HG03097 (cell line): ENCODE measurements around the gene KCNG4.

ENCODE experiments used
- ATAC-seq: cut with Tn5 transposase; IDR thresholded peaks from one replicate; pipeline ENCODE4 v1.9.1; 2021; ENCODE audit not compliant: unreplicated experiment, low FRiP score

KCNG4 gene

DNA sequence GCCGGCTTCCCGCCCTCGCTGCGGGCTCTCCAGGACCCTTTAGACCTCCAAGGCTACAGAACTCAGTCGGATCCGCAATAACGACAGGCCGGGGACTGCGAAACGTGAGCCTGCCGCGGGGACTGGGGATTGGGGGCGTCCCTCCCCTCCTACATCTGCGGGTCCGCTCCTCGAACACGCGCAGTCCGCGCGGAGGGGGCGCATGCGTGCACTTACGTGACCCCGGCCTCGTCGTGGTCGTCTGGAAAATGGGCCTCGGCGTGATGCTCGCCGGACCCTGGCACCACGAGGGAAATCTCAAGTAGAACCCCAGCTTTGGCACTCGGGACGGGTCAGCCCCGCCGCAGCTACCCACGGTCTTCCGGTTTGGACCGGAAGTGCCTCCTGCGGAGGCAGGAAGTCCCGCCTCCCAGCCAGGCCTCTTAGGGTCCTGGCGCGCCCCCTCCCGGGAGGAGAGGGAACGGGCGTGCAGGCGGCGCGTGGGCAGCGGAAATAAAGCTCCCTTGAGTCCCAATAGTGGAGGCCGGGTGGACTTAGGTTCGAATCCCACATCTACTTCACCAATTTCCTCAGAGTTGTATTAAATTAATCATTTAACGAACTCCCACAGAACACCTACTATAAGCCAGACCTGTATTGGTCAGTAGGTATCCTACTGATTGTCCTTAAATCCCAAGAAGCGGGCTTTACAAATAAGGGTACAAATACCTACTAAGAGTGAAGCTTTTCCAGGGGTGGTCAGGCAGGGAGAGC is 53.0 kb downstream of the KCNG4 start, which contains the start of gene TAF1C:
TAF1C (minus strand) TSS at position 373 of the 753 bp plus-strand sequence. CDS start 2,069 bp downstream, outside the sequence.
- peak; percentile 94 for ATAC-seq

DNA sequence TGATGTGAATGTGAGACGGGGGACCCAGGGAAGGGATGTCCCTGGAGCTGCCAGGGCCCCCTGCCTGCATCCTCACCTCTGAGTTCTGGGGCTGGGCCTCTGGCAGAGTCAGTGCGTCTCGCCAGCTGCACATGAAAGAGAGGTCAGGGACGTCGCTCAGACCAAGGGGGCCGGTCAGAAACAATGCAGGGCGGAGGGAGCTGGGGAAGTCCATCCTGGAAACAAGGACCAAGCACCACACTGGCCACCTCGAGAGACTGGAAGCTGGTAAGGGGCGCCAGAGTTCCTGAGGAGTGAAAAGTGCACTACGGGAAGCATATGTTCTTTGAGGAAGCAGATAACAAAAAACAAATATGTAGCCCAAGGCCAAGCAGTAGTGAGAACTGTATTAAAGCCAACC is 55.0 kb downstream of the KCNG4 start:
- ATAC-seq = no peak

DNA sequence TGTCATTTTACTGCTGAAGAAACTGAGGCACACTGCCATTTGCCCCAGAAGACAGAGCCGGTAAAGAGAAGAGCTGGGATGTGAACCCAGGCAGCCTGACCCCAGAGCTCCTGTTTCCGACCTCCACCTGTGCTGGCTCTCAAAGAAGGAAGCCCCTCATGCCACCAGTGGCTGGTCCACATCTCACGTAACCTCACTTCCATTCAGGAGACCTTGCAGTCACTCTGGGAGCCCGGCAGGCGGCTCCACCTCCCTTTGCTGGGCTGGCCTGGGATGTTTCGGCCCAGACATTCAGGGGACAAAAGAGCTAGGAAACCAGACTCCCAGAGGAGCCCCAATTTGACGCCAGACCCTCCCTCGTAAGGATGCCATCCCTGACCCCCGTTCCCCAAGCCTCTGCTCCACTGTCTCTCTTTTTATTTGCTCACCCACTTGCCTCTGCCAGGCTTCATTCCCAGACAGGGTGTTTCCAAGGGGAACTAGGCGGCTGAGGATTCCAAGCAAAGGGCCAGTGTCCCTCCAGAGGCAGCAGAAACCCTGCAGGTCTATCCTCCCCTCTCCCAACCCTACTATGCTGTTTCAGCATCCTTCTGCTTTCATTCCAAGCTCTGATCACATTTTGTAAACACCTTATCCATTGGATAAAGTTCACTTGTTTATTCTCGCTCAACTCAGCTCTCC is 55.8 kb downstream of the KCNG4 start:
- ATAC-seq = no peak

DNA sequence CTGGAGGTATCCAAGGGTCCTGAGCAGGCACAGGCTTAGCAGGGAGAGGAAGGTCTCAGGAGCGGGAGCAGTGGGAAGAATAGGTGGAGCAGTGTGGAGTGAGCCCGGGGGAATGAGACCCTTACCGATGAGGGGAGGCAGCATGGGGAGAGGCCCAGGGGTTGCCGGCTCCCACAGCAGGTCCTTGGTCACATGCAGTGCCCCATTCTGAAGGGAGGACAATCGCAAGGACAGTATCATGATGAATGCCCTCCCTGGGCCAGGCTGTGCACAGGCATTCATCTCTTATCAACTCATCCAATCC is 56.3 kb downstream of the KCNG4 start:
- no peak for ATAC-seq

DNA sequence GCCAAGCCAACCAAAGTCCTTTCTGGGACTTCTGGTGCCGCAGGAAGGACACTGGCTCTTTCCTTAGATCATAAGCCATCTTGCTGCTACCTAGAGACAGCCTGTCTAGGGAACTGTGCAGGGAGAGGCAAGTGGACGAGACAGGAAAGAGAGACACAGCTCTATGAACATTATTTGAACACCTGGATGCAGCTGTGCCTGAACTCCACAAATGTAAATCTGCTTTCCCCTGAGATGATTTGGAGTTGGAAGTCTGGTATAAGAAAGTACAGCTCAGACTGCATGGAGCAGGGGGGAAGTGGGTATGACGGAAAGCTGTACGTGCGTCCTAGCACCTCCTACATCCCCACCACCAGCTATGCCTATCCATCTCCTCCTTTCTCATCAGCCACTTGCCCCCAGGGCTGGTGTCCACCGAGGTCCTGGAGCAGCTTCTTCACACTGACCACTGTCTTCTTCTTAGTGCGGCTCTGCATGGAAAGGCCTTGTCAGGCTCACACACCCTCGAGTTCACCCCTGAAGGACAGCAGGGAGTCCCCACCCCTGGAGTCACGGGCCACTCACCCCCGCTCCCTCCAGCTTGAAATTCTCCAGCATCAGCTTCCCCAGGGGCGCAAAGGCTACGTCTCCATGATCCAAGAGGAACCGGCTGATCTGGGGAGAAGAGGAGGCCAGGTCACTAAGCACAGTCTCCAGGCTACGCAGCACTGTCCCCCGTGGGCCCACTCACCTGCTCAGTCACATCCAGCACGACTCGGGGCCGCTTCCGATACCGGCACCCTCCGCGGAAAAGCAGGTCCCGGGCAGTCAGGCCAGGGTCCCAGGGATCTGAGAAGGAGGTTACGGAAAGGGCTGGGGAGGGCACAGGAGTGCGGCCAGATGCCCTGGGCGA is 56.9 kb downstream of the KCNG4 start:
- ATAC-seq = no peak

DNA sequence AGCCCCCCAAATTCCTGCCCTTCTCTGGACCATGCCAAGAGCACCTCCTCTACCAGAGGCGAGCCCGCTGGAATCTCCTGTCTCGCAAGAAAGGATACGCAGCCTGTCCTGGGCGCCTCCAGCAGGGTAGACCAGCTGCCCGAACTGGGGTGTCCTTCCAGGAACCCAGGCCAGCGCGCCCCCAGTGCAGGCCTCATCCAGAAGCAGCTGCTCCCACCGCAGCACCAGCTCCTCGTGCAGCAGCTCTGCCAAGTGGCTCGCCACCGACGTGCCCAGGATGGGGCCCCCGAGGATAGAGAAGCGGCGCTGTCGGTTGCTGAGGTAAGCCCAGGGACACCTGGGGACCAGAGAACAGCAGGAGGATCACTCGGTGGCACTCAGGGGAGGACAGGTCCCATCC is 57.7 kb downstream of the KCNG4 start:
- ATAC-seq = no peak

DNA sequence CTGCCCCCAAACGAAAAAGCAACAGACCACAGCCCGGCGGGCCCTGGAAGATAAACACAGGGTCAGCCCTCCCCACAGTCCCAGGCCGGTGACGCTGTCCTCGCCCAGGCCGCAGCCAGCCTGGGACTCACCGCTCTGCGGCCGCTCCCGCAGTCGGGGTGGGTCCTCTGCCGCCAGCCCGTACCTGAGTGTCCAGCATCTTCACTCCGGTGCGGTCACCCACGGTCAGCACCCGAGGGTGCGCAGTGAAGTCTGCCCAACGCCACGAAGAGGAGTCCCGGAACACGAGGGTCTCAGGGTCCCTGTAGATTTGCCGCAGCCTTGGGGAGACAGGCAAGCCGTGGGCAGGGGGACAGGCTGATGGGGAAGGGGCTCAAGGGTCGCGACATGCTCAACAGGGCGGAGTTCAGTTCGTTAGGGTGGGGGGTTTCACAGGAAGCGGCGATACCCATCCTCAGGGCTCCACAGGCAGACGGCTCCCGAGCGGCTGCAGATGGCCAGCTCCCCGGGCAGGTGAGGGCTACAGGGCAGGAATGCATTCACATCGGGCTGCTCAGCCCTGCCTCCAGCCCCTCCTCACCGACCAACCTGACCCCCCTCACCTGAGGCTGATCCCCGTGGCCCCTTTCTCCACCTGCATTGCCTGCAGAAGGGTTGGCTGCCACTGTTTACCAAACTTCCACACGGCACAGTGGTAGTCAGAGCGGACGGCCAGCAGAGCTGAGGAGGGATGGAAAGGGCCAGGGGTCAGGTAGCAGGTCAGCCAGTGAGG is 58.5 kb downstream of the KCNG4 start:
- no peak for ATAC-seq

DNA sequence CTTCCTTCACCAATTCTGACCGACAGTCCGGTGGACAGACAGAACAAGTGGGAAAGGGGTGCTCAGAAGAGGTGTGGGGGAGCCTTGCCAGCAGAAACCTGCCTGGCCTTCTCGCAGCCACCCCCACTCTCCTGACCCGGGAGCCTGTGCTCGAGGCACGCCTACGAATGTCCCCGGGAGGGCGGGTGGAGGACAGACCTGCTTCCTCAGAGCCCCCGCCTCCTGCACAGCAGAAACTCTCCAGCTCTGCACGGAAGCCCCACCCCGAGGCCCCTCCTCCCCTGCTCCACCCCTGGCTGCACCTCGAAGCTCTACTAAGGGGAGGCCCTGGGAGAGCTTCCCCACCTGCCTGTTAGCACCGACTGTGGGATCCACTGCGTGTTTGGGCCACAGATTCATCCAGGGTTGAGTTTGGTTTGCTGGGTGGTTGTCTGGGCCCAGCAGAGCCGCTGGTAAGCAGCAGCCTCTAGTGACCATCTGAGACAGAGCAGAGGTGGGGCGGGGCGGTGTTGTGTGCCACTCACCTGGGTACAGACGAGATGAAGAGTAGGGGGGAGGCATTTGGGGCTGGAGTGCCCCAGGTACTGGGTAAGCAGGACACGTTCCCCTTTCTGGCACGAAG is 59.2 kb downstream of the KCNG4 start:
- ATAC-seq = no peak

DNA sequence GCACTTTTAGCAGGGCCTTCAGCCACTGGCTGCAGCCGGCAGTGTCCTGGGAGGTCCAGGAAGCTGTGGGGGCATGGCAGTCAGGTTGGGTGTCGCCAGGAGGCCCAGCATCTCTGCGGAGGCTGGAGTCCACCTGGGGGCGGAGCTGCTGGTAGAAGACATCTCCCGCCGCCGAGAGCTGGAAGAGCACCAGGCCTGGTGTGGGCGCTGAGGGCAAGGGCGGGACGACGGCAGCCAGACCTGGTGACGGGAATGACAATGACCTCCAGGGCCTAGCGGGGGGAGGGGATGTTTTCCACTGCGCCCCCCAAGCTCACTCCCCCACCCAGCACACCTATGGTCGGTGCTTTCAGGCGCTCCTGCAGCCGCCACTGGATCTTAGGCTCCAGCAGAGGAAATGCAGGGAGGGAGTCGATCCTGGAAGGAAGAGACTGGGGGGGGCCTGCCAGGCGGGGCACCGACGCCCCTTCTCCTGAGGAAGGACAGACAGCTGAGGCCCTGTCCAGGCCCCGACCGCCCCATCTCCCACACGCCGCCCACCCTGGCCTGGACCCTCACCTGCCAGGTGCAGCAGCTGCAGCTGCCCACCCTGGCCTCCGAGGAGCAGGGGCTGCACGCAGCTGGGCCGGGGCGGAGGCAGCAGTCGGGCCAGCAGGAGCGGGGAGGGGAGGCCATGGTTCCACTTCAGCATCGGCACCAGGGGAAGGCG is 60.0 kb downstream of the KCNG4 start:
- ATAC-seq = no peak

DNA sequence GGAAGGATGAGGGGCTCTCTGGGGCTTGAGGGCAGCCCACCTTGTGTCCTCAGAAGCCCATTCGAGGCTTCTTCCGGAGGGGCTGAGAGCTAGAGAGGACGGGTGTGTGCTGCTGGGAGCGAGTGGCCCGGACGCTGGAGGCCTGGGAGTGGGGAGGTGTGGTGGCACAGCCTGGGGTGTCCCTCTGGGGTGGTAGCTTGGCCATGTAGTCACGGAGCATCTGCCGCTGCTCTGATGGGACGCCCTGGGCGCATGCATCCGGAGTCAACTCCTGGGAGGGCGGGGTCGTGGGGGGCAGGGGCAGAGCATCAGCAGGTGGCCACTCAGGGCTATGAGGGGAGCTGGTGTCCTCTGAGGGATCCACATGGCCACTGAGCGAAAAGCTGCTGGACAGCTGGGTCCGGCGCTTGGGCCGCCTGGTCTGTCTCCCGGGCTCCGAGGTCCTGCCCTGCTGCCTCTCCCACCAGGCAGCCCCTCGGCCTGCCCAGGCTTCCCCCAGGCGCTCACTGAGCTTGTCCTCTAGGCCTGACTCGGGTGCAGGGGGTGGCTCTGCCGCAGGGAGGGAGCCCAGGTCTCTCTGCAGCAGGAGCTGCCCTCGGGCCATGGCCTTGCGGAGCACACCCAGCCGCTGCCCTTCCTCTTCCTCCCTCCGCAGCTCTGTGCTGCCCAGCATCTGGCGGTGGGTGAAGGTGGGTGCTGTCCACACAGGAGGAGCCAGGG is 60.8 kb downstream of the KCNG4 start:
- ATAC-seq = no peak

DNA sequence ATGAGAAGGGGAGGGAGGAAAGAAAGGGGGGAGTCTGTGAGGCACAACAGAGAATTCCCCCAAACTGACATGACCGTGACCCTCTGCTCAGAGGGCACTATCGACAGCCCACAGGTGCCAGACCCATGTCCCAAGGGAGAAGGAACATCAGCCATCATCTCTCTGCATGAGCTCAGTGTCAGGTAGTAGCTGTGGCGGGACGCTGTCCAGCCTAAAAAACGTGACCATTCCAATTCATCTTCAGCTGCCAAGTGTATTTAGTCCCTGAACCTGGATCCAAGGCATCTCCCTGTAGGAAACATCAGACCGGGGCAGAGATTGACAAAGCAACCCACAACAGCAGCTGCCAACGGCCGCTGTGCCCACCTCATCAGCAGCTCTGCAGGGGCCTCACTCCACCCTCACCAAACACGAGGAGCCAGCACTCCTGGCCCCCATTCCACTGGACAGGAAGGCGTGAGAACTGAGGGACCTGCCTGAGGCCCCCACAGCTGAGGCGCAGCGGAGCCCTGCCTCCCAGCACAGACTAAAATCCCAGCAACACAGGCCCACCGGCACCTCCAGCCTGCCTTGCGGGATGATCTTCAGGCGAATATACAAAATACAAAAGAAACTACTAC is 61.6 kb downstream of the KCNG4 start:
- ATAC-seq = no peak

DNA sequence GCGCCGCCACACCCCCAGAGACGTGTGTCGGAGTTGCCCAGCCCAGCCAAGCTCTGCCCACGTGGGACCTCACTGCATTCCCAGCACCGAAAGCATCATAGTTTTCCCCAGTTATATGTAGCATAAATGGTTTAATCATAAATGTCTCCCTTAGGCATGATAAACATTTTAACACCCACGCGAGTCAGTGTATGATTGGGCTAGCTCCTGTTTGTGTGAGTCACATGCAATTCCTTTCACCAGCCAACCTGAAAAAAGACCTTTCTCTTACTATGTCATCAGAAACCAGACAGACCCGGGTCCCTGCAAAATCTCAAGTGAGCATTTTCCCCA is 62.1 kb downstream of the KCNG4 start:
- ATAC-seq = no peak

DNA sequence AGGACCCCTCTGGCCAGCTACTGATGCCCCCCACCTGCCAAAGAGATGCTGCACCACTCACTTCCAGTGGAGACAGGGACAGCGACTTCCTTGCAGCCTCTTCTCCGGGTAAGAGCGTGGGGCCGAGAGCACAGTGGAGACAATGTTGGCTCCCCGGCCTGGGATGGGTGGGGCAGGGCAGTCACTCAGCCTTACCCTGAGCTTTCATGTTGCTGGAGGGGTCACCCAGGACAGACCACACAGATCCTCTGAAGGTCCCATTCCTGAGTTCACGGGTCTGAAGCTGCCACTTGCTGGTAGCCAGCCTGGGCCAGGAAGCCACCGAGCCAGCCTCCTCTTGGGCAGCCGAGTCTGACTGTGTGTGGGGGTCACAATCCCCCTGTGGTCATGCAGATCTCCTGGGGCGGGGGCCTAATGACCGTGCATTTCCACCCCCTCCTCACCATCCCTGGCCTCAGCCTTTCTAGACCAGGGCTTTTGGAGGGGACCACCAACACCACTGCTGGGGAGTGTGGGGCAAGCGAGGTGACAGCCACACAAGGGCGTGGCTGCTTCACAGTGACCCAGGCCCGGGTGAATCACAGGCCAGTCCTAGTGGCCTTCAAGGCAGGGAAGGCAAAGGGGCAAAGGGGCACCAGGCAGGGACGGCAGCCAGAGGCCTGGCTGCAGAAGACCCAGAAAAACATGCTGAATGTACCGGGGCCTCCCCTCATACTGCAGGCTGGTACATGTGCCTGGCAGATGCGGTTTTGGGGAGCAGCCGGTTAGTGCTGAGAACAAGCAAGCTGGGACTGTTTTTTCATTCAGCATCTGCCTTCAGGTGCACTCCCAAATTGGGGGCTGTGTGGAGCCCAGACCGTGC is 63.4 kb downstream of the KCNG4 start:
- ATAC-seq = no peak

DNA sequence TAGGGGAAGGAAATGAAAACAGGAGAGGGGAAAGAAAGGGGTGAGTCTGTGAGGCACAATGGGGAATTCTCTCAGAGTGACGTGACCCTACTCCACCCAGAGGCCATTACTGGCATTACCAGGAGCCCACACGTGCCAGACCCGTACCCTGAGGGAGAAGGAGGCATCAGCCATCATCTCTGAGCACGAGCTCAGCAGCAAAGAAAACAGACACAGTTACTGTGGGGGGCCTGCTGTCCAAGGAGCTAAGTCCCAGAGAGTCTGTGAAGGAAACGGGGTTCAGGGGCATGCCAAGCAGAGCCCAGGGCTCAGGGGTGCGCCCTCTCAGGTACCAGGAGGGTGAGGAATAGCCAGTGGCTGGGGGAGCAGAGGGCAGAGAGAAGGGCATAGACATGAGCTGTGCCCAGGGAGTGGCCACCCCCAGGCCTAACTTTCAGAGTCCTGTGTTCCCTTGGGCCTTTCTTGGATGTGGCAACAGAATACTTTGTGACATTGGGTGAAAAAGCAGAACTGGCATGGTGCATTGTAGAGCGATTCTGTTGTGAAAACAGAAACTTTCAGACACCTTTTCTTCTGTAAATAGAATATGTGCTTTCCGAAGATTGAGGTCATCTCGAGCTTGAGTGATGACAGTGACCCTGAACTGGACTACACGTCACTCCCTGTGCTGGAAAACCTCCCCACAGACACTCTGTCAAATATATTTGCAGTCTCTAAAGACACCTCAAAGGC is 64.3 kb downstream of the KCNG4 start:
- peak; percentile 81 for ATAC-seq

DNA sequence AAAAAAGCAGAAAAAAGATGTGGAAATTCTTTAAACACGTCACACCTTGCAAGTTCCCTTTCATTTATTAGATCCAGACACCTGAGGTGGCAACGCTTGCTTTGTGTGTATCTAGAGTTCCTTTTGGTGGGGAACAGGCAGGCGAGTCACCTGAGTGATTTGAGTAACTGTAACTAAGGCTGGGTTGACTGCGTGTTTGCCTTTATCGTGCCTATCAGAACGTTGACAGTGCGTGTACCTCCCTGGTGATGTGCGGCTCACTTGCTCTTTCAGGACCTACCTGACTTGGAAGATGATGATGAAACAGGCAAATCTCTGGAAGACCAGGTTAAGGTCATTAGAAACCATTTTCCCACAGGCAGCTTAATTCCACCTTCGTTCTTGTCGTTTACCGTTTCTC is 65.4 kb downstream of the KCNG4 start:
- ATAC-seq = no peak

DNA sequence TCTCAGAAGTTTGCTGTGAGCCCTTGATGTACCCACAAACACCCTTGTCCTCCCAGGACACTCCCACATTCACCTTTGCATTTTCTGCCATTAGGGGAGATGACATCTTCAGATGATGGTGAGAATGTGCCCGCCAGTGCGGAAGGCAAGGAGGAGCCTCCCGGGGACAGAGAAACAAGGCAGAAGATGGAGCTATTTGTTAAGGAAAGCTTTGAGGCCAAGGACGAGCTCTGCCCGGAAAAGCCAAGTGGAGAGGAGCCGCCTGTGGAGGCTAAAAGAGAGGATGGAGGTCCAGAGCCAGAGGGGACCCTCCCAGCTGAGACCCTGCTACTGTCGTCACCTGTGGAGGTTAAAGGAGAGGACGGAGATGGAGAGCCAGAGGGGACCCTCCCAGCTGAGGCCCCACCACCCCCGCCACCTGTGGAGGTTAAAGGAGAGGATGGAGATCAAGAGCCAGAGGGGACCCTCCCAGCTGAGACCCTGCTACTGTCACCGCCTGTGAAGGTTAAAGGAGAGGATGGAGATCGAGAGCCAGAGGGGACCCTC is 70.0 kb downstream of the KCNG4 start:
- ATAC-seq = no peak
